ENCODE measurements around the gene GRIN3B.

Gene GRIN3B

GRCh38 chr19:966485-967088 is 33.6 kb upstream of the GRIN3B start:
- DNase-seq = no peak

GRCh38 chr19:970695-971094 is 29.5 kb upstream of the GRIN3B start:
- no peak for DNase-seq

- no peak for DNase-seq
Observed at GRCh38 chr19:971795-972194, 28.4 kb upstream of the GRIN3B start.

GRCh38 chr19:972281-972680 is 27.9 kb upstream of the GRIN3B start:
- no peak for DNase-seq

- no peak for DNase-seq
Observed at GRCh38 chr19:973726-974563, 26.3 kb upstream of the GRIN3B start.

GRCh38 chr19:974564-975257 is 25.5 kb upstream of the GRIN3B start:
- no peak for DNase-seq

GRCh38 chr19:976476-976875 is 23.7 kb upstream of the GRIN3B start:
- DNase-seq = no peak

GRCh38 chr19:977058-977464 is 23.2 kb upstream of the GRIN3B start:
- DNase-seq = no peak

- DNase-seq = no peak
Observed at GRCh38 chr19:979318-979741, 20.9 kb upstream of the GRIN3B start.

GRCh38 chr19:980133-980998 is 19.9 kb upstream of the GRIN3B start:
- DNase-seq = no peak

GRCh38 chr19:982567-983170 is 17.6 kb upstream of the GRIN3B start:
- DNase-seq = peak; percentile 64

- peak; percentile 88 for DNase-seq
Observed at GRCh38 chr19:984165-984967, 15.9 kb upstream of the GRIN3B start, which contains the start of gene WDR18. TSS of gene WDR18 (plus strand) at chr19:984345. CDS start at chr19:984354, 9 bp downstream.

- DNase-seq = no peak
Observed at GRCh38 chr19:986083-986482, 14.1 kb upstream of the GRIN3B start.

- DNase-seq = no peak
Observed at GRCh38 chr19:988081-988480, 12.1 kb upstream of the GRIN3B start.

- no peak for DNase-seq
Observed at GRCh38 chr19:988510-988909, 11.7 kb upstream of the GRIN3B start.

GRCh38 chr19:989381-990081 is 10.7 kb upstream of the GRIN3B start:
- DNase-seq = no peak

- DNase-seq = no peak
Observed at GRCh38 chr19:990119-990571, 10.1 kb upstream of the GRIN3B start.

GRCh38 chr19:990746-991145 is 9.5 kb upstream of the GRIN3B start:
- no peak for DNase-seq

GRCh38 chr19:991174-991931 is 8.9 kb upstream of the GRIN3B start:
- peak; percentile 67 for DNase-seq

All from activated gamma-delta T cell (primary cell).